Stimulated activated naive B cell treated with anti-CD40 and anti-IgM and Interleukin-4, amounts not matched to agents 10 μg/mL and 1 μg/mL and 100 μg/mL, for 72 hours (primary cell): ENCODE results near the gene TRIP13.

ENCODE experiments used
- ATAC-seq, 2 donors: fragments of 150-1000 bp; cut with Tn5 transposase; replicated peaks; 2 replicates each; pipeline ENCODE4 v1.10.0; 2021; ENCODE audit warnings: moderate library complexity in 1 of 2
- DNase-seq: peaks from one replicate; pipeline ENCODE4 v3.0.0; 2021
- H3K27ac Mint-ChIP-seq: one replicate; pipeline ENCODE4 v1.8.0; 2022; ENCODE audit warnings: mild to moderate bottlenecking, mixed read lengths
- H3K27me3 Mint-ChIP-seq, 2 donors: one replicate each; pipeline ENCODE4 v1.8.0; 2022; ENCODE audit warnings: mixed read lengths in 2 of 2
- H3K36me3 Mint-ChIP-seq, 2 donors: one replicate each; pipeline ENCODE4 v1.8.0; 2022; ENCODE audit warnings: mixed read lengths in 2 of 2, mild to moderate bottlenecking in 1 of 2
- H3K4me1 Mint-ChIP-seq, 2 donors: one replicate each; pipeline ENCODE4 v1.8.0; 2022; ENCODE audit warnings: mixed read lengths in 2 of 2, mild to moderate bottlenecking in 1 of 2
- H3K4me3 Mint-ChIP-seq, 2 donors: one replicate each; pipeline ENCODE4 v1.8.0; 2022; ENCODE audit warnings: mild to moderate bottlenecking in 2 of 2, mixed read lengths in 2 of 2, moderate library complexity in 1 of 2
- H3K9me3 Mint-ChIP-seq, 2 donors: one replicate each; pipeline ENCODE4 v1.8.0; 2022; ENCODE audit warnings: mixed read lengths in 2 of 2, mild to moderate bottlenecking in 1 of 2

Gene TRIP13

GRCh38 chr5:956941-957747 is 64.5 kb downstream of the TRIP13 start:
- peak; percentile 89 to 91 for ATAC-seq
- Mint-ChIP-seq H3K27ac (peak overlapping the region; percentile 40), H3K27me3 (peaks cover 64 to 69% of the 10 kb centered on the region in 2 donors), H3K4me1 (peaks cover 28 to 38% of the 10 kb centered on the region in 2 donors), H3K9me3 (peaks cover 0 to 1% of the 10 kb centered on the region in 2 donors), H3K36me3 (no peaks in the 10 kb centered on the region), H3K4me3 (peak overlapping the region in 1 of 2 donors; percentile 33)
- DNase-seq: peak; percentile 66

DNA sequence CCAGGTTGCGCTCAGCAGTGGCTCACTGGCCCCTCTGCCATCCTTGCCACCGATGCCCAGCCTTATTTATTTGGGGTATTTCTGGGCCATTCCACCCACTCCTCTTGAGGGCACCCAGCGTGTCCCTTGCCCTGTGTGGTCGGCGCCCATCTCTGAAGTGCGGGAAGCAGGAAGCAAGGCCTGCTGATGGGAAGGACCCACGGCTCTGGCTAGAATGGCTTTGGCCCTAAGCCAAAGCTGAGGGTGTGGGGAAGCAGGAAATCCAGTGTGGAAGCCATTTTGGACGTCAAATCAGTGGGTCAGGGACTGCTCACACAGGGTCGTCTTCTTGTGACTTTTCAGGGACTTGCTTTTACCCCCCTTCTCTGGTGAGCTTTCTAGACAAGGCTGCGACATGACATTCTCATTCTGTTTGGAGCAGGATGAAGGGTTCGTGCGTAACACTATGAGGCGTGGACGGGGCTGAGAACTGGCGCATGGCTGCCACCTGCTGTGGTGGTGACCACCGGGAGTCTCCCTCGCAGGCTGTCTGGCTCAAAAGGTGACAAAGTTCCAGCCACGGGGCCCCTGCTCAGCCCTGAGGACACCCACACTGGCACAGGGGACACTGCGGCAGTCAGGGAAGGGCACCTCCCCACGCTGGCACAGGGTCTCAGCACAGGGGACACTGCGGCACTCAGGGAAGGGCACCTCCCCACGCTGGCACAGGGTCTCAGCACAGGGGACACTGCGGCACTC is 65.2 kb downstream of the TRIP13 start:
- peaks cover 0 to 1% of the 10 kb centered on the region in 2 donors for H3K9me3 Mint-ChIP-seq
- ATAC-seq: no peak
- peaks cover 65 to 69% of the 10 kb centered on the region in 2 donors for H3K27me3 Mint-ChIP-seq
- H3K4me1 Mint-ChIP-seq: peaks cover 30 to 46% of the 10 kb centered on the region in 2 donors
- H3K36me3 Mint-ChIP-seq: no peaks in the 10 kb centered on the region
- no peak overlapping the region for H3K27ac Mint-ChIP-seq
- DNase-seq: no peak
- H3K4me3 Mint-ChIP-seq: no peak overlapping the region

GRCh38 chr5:958701-959571 is 66.3 kb downstream of the TRIP13 start:
- Mint-ChIP-seq H3K4me3 (no peak overlapping the region), H3K27ac (no peak overlapping the region), H3K36me3 (no peaks in the 10 kb centered on the region), H3K4me1 (peaks cover 38 to 56% of the 10 kb centered on the region in 2 donors), H3K9me3 (peaks cover 0 to 1% of the 10 kb centered on the region in 2 donors), H3K27me3 (peaks cover 65 to 67% of the 10 kb centered on the region in 2 donors)
- ATAC-seq (no peak), DNase-seq (no peak)

GRCh38 chr5:959581-960531 is 67.2 kb downstream of the TRIP13 start:
- Mint-ChIP-seq H3K9me3 (peaks cover 0 to 1% of the 10 kb centered on the region in 2 donors), H3K27ac (no peak overlapping the region), H3K4me3 (no peak overlapping the region), H3K36me3 (no peaks in the 10 kb centered on the region), H3K27me3 (peaks cover 69 to 71% of the 10 kb centered on the region in 2 donors), H3K4me1 (peaks cover 42 to 65% of the 10 kb centered on the region in 2 donors)
- ATAC-seq (no peak), DNase-seq (no peak)

DNA sequence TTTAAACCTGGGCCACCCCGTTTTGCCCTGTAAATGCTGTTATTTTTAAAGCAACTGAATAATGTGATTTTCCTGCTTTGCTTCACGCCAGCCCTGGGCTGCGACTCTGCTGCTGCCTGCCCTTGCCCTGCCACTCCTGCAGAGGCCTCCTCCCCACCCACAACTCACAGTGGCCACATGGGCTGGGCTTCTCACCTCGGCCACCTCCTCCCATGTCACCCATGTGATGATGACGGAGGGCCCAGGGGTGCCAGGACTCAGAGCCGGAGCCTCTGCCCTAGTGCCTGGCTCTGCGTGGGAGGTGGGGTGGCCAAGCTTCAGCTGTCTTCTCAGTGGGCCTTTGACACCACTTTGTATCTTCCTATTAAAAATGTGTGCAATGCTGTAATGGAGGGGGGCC is 67.9 kb downstream of the TRIP13 start:
- Mint-ChIP-seq H3K4me1 (peaks cover 37 to 66% of the 10 kb centered on the region in 2 donors), H3K9me3 (peaks cover 0 to 1% of the 10 kb centered on the region in 2 donors), H3K36me3 (no peaks in the 10 kb centered on the region), H3K27me3 (peaks cover 70 to 72% of the 10 kb centered on the region in 2 donors), H3K4me3 (peak overlapping the region in 1 of 2 donors; percentile 3), H3K27ac (peak overlapping the region; percentile 38)
- DNase-seq (no peak), ATAC-seq (no peak)

GRCh38 chr5:961002-961710 is 68.5 kb downstream of the TRIP13 start:
- Mint-ChIP-seq H3K9me3 (peaks cover 0 to 1% of the 10 kb centered on the region in 2 donors), H3K27me3 (peaks cover 67 to 74% of the 10 kb centered on the region in 2 donors), H3K4me1 (peaks cover 35 to 65% of the 10 kb centered on the region in 2 donors), H3K36me3 (no peaks in the 10 kb centered on the region), H3K27ac (peak overlapping the region; percentile 31), H3K4me3 (no peak overlapping the region)
- ATAC-seq: no peak
- no peak for DNase-seq

- Mint-ChIP-seq H3K36me3 (no peaks in the 10 kb centered on the region), H3K9me3 (peaks cover 0 to 1% of the 10 kb centered on the region in 2 donors), H3K27me3 (peaks cover 66 to 74% of the 10 kb centered on the region in 2 donors), H3K4me1 (peaks cover 32 to 61% of the 10 kb centered on the region in 2 donors), H3K4me3 (no peak overlapping the region), H3K27ac (no peak overlapping the region)
- DNase-seq (no peak), ATAC-seq (no peak)
Measured at GRCh38 chr5:961711-962240, 69.1 kb downstream of the TRIP13 start.

DNA sequence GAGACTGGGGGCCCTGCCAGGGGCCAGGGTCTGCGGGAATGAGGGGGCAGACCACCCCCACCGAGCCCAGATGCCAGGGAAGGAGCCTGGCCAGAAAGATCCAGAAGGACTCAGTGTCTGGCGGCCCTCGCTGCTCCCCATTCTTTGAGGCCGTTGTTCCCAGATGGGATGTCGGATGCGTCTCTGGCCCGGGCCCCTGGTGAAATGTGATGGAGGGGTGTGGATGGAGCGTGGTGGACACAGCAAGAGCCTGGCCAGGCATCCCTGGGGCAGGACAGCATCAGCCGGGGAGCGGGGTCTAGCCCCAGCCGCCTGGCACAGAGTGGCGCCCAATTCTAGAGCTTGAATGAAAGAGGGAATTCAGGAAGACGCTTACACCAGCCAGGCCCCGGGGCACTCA is 69.7 kb downstream of the TRIP13 start:
- Mint-ChIP-seq H3K4me1 (peaks cover 29 to 55% of the 10 kb centered on the region in 2 donors), H3K9me3 (peaks cover 0 to 1% of the 10 kb centered on the region in 2 donors), H3K4me3 (no peak overlapping the region), H3K27ac (no peak overlapping the region), H3K27me3 (peaks cover 69 to 78% of the 10 kb centered on the region in 2 donors), H3K36me3 (no peaks in the 10 kb centered on the region)
- ATAC-seq (no peak), DNase-seq (no peak)

DNA sequence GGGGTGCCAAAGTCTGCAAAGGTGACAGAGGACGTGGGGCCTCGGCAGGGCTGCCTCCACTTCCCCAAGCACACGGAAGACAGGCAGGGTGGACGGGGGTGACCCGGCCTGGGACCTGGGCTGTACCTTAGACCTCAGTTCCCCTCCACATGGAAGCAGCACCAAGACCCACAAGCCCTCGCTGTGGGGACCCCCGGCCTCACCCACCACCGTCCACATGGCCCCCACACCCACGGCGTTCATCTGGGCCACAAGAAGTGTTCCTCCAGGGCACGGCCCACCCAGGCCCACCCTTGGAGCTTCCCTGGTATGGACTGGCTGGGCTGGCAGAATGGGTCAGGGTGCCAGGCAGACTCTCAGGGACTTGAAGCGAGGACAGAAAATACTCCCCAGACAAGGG is 70.1 kb downstream of the TRIP13 start:
- DNase-seq (no peak), ATAC-seq (no peak)
- peaks cover 24 to 51% of the 10 kb centered on the region in 2 donors for H3K4me1 Mint-ChIP-seq
- peaks cover 69 to 82% of the 10 kb centered on the region in 2 donors for H3K27me3 Mint-ChIP-seq
- peaks cover 0 to 1% of the 10 kb centered on the region in 2 donors for H3K9me3 Mint-ChIP-seq
- no peaks in the 10 kb centered on the region for H3K36me3 Mint-ChIP-seq
- no peak overlapping the region for H3K4me3 Mint-ChIP-seq
- H3K27ac Mint-ChIP-seq: peak overlapping the region; percentile 37

GRCh38 chr5:963310-963672 is 70.6 kb downstream of the TRIP13 start:
- ATAC-seq (no peak), DNase-seq (no peak)
- Mint-ChIP-seq H3K4me3 (peak overlapping the region; percentile 1 to 61), H3K27me3 (peaks cover 73 to 87% of the 10 kb centered on the region in 2 donors), H3K4me1 (peaks cover 24 to 50% of the 10 kb centered on the region in 2 donors), H3K9me3 (peaks cover 0 to 1% of the 10 kb centered on the region in 2 donors), H3K27ac (peak overlapping the region; percentile 95), H3K36me3 (no peaks in the 10 kb centered on the region)

DNA sequence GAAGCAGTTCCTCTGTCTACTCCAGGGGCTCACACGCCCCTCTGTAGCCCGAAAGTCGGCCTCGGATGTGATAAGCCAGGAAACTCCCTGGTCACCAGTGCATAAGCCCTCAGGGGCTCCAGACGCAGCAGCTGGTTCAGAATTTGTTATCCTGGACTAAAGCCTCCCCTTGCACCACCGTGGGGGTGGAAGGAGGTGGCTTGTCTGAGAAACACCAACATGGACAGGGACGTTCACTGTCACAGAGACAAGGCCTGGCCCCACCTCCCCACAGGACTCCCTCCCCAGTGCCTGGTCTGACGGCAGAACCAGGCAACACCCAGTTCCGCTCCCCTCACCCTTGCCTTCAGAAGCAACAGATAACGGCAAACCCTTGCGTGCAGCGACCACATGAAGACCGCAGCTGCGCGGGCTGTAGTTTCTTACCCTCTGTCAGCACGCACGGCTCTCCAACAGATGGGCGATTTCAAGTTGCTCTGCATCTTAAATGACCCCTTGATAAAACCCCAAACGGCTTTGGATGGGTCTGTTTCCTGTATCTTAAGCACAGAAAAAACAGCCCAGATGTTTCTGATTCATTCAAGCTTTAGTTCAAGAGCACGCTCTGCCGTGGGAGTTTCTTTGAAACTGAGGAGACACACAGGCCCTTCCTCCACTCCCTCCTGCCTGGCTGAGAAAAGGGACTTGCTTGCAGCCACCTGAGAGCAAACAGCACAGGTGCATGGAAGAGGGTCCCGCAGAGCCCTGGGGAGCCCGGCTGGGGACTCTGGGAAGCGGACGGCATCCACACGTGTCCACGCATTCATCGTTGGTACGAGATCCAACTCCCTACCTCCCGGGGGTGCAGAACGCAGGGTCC is 71.2 kb downstream of the TRIP13 start:
- ATAC-seq (peak; percentile 90 to 91), DNase-seq (peak; percentile 74)
- H3K27me3 Mint-ChIP-seq: peaks cover 79 to 93% of the 10 kb centered on the region in 2 donors
- peak overlapping the region; percentile 95 for H3K27ac Mint-ChIP-seq
- H3K36me3 Mint-ChIP-seq: no peaks in the 10 kb centered on the region
- peaks cover 26 to 50% of the 10 kb centered on the region in 2 donors for H3K4me1 Mint-ChIP-seq
- peaks cover 0 to 1% of the 10 kb centered on the region in 2 donors for H3K9me3 Mint-ChIP-seq
- H3K4me3 Mint-ChIP-seq: peak overlapping the region; percentile 26 to 61

DNA sequence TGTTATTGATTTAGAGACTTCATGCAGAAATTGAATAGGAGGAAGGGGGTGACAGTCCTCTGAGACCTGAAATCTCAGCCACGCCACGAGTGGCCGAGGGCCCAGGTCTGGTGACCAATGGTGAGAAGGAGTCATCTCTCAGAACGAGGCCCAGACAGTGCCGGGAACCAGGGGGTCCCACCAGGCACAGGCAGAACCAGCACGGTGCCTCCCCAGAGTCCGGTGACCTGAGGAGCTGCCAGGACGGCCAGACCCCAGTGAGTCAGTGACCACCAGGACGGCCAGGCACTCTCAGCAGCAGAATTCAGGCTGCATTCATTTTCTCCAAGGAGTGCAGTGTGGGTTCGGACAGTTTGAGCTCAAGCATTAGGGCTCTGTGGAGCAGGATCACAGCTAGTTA is 72.1 kb downstream of the TRIP13 start:
- peaks cover 85 to 95% of the 10 kb centered on the region in 2 donors for H3K27me3 Mint-ChIP-seq
- H3K9me3 Mint-ChIP-seq: peaks cover 0 to 1% of the 10 kb centered on the region in 2 donors
- ATAC-seq (no peak), DNase-seq (no peak)
- no peaks in the 10 kb centered on the region for H3K36me3 Mint-ChIP-seq
- H3K4me1 Mint-ChIP-seq: peaks cover 24 to 50% of the 10 kb centered on the region in 2 donors
- H3K4me3 Mint-ChIP-seq: peak overlapping the region in 1 of 2 donors; percentile 53
- H3K27ac Mint-ChIP-seq: peak overlapping the region; percentile 20
